Chondrocyte (in vitro differentiated cells): Measurements from ENCODE around the gene LTBP2. TPM values are rescaled to one million over a fixed set of nuclear protein-coding genes. Genes with fewer than 3 reads are reported as not detected.

ENCODE experiments used
- DNase-seq: peaks from one replicate; pipeline ENCODE4 v3.0.0; 2021; ENCODE audit warnings: mixed read lengths, low spot score
- H3K27ac Mint-ChIP-seq: one replicate; pipeline ENCODE4 v1.8.0; 2021; ENCODE audit warnings: mild to moderate bottlenecking, moderate library complexity, mixed read lengths; ENCODE audit not compliant: unreplicated experiment
- H3K27me3 Mint-ChIP-seq: 2 replicates; pipeline ENCODE4 v1.8.0; 2021; ENCODE audit warnings: low read depth, mixed read lengths
- H3K36me3 Mint-ChIP-seq: 2 replicates; pipeline ENCODE4 v1.8.0; 2021; ENCODE audit warnings: low read depth, mixed read lengths
- H3K4me1 Mint-ChIP-seq: 2 replicates; pipeline ENCODE4 v1.8.0; 2021; ENCODE audit warnings: low read depth, mild to moderate bottlenecking, mixed read lengths
- H3K4me3 Mint-ChIP-seq: one replicate; pipeline ENCODE4 v1.8.0; 2021; ENCODE audit warnings: mild to moderate bottlenecking, moderate library complexity, mixed read lengths; ENCODE audit not compliant: unreplicated experiment
- H3K9me3 Mint-ChIP-seq: 2 replicates; pipeline ENCODE4 v1.8.0; 2021; ENCODE audit warnings: low read depth, mixed read lengths
- CTCF ChIP-seq: fragments of 200-600 bp; sonication (generic); IDR thresholded peaks from 2 replicates; pipeline ENCODE4 v1.5.0; 2021; ENCODE audit warnings: antibody characterized with exemption, mild to moderate bottlenecking, moderate library complexity
- total RNA-seq: library from RNA; stranded (reverse); gene quantifications from 3 replicates; pipeline ENCODE4 v1.2.1, GENCODE V29; 2021

The LTBP2 gene
- total RNA-seq, 1 donor from 2014 or later = 215 TPM

GRCh38 chr14:74610866-74611649 is 979 bp downstream of the LTBP2 start:
- peaks cover 70% of the 10 kb centered on the region for H3K4me1 Mint-ChIP-seq
- no peaks in the 10 kb centered on the region for H3K27me3 Mint-ChIP-seq

GRCh38 chr14:74610199-74610865 is 1.7 kb downstream of the LTBP2 start:
- peak overlapping the region; percentile 85 for H3K4me3 Mint-ChIP-seq
- no peaks in the 10 kb centered on the region for H3K27me3 Mint-ChIP-seq
- TF ChIP-seq CTCF = no peak
- no peak for DNase-seq
- H3K9me3 Mint-ChIP-seq = no peaks in the 10 kb centered on the region
- H3K36me3 Mint-ChIP-seq = no peaks in the 10 kb centered on the region
- H3K4me1 Mint-ChIP-seq = peaks cover 70% of the 10 kb centered on the region
- H3K27ac Mint-ChIP-seq = peak overlapping the region; percentile 54

More at GRCh38 chr14:74610866-74611649, 979 bp downstream of the LTBP2 start:
- Mint-ChIP-seq H3K27ac (peak overlapping the region; percentile 54), H3K4me3 (peak overlapping the region; percentile 85), H3K9me3 (no peaks in the 10 kb centered on the region), H3K36me3 (no peaks in the 10 kb centered on the region)
- TF ChIP-seq CTCF = no peak
- DNase-seq = no peak

GRCh38 chr14:74609721-74610120 is 2.3 kb downstream of the LTBP2 start:
- Mint-ChIP-seq H3K36me3 (no peaks in the 10 kb centered on the region), H3K27ac (peak overlapping the region; percentile 59), H3K4me1 (peaks cover 70% of the 10 kb centered on the region), H3K27me3 (no peaks in the 10 kb centered on the region), H3K9me3 (no peaks in the 10 kb centered on the region), H3K4me3 (peak overlapping the region; percentile 85)
- DNase-seq = no peak
- no peak for TF ChIP-seq CTCF

- Mint-ChIP-seq H3K36me3 (peaks cover under 1% of the 10 kb centered on the region), H3K9me3 (no peaks in the 10 kb centered on the region), H3K27ac (peak overlapping the region; percentile 42), H3K4me1 (peaks cover 65% of the 10 kb centered on the region), H3K27me3 (no peaks in the 10 kb centered on the region), H3K4me3 (peak overlapping the region; percentile 85)
- DNase-seq = no peak
- peak; percentile 94 for TF ChIP-seq CTCF
Observed at GRCh38 chr14:74608959-74609611, 3.0 kb downstream of the LTBP2 start.

- peaks cover 9% of the 10 kb centered on the region for H3K36me3 Mint-ChIP-seq
- TF ChIP-seq CTCF = no peak
- no peaks in the 10 kb centered on the region for H3K27me3 Mint-ChIP-seq
- H3K4me1 Mint-ChIP-seq = peaks cover 56% of the 10 kb centered on the region
- H3K4me3 Mint-ChIP-seq = no peak overlapping the region
- no peak for DNase-seq
- no peaks in the 10 kb centered on the region for H3K9me3 Mint-ChIP-seq
- H3K27ac Mint-ChIP-seq = peak overlapping the region; percentile 80
Observed at GRCh38 chr14:74606727-74607126, 5.3 kb downstream of the LTBP2 start.
